ENCODE results near the gene UST.

The UST gene

DNA sequence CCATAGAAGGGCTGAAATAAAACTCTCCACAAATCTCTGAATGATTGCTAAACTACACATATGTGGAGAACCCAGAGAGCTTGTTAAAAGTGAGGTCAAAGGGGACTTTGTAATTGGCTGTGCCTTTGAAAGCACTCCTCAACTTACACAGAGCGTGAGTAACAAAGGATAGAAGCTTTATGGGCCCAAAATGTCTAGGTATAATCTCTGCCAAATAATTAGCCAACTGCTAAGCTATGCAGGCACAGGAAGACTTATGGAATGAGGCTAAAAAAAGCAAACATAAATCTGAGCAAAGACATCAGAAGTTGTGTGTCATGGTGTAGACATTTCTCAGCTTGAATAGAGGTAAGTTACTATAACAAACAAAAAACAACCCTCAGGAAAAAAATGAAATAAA is 23.3 kb upstream of the UST start:
- no peaks in the 10 kb centered on the region for H3K79me2 ChIP-seq (ENCODE audit: insufficient read depth, low read depth)
- no peaks in the 10 kb centered on the region for H3K27me3 ChIP-seq (ENCODE audit: insufficient read depth, low read depth)
- TF ChIP-seq, protein P1, sequence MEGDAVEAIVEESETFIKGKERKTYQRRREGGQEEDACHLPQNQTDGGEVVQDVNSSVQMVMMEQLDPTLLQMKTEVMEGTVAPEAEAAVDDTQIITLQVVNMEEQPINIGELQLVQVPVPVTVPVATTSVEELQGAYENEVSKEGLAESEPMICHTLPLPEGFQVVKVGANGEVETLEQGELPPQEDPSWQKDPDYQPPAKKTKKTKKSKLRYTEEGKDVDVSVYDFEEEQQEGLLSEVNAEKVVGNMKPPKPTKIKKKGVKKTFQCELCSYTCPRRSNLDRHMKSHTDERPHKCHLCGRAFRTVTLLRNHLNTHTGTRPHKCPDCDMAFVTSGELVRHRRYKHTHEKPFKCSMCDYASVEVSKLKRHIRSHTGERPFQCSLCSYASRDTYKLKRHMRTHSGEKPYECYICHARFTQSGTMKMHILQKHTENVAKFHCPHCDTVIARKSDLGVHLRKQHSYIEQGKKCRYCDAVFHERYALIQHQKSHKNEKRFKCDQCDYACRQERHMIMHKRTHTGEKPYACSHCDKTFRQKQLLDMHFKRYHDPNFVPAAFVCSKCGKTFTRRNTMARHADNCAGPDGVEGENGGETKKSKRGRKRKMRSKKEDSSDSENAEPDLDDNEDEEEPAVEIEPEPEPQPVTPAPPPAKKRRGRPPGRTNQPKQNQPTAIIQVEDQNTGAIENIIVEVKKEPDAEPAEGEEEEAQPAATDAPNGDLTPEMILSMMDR (conservative IDR thresholded peaks at IDR 0.05; ENCODE audit: low read depth, low read length): no peak
- no peak overlapping the region for H2AFZ ChIP-seq (ENCODE audit: low read depth)
- no peak overlapping the region for H3K27ac ChIP-seq
- no peaks in the 10 kb centered on the region for H3K36me3 ChIP-seq (ENCODE audit: insufficient read depth)
- no peak overlapping the region for H3K9ac ChIP-seq
- H4K20me1 ChIP-seq (ENCODE audit: insufficient read depth): no peaks in the 10 kb centered on the region
- H3K4me1 ChIP-seq (ENCODE audit: low read depth, poor library complexity, severe bottlenecking): no peaks in the 10 kb centered on the region
- no peak overlapping the region for H3K4me2 ChIP-seq
- no peak overlapping the region for H3K4me3 ChIP-seq (IDR thresholded peaks at IDR 0.05; ENCODE audit: insufficient read depth, low read depth, low read length)

DNA sequence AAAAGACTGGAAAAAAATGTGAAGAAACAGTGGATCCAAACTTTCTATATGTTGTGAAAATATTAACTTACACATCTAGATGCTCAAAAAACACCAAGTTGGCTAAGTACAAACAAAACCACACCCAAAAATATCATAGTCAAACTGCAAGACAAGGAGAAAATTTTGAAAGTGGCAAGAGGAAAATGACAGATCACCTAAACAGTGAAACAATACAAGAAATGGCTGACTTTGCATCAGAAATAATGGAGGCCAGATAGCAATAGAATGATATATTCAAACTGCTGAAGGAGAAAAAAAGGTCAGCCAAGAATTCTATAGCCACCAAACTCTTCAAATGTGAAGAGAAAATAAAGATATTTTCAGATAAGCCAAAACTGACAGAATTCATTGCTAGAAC is 22.4 kb upstream of the UST start:
- H3K27ac ChIP-seq: no peak overlapping the region
- no peaks in the 10 kb centered on the region for H3K36me3 ChIP-seq (ENCODE audit: insufficient read depth)
- H2AFZ ChIP-seq (ENCODE audit: low read depth): no peak overlapping the region
- H3K4me2 ChIP-seq: no peak overlapping the region
- no peaks in the 10 kb centered on the region for H4K20me1 ChIP-seq (ENCODE audit: insufficient read depth)
- no peak overlapping the region for H3K9ac ChIP-seq
- no peaks in the 10 kb centered on the region for H3K27me3 ChIP-seq (ENCODE audit: insufficient read depth, low read depth)
- H3K4me1 ChIP-seq (ENCODE audit: low read depth, poor library complexity, severe bottlenecking): no peaks in the 10 kb centered on the region
- H3K4me3 ChIP-seq (IDR thresholded peaks at IDR 0.05; ENCODE audit: insufficient read depth, low read depth, low read length): no peak overlapping the region
- TF ChIP-seq, protein P1 (conservative IDR thresholded peaks at IDR 0.05; ENCODE audit: low read depth, low read length): no peak
- no peaks in the 10 kb centered on the region for H3K79me2 ChIP-seq (ENCODE audit: insufficient read depth, low read depth)

DNA sequence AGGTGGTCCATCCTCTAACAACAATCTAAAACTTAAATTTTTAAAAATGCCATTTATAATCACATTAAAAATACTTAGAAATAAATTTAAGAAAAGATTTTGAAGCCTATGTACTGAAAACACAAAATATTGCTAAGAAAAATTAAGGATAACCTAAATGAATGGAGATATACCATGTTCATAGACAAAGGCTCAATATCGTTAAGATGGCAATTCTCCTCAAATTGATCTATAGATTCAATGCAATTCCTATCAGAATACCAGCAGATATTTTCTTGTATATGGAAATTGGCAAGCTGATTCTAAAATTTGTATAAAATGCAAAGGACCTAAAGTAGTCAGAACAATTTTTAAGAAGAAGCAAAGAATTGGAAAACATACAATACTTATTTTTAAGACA is 19.7 kb upstream of the UST start:
- no peaks in the 10 kb centered on the region for H3K27me3 ChIP-seq (ENCODE audit: insufficient read depth, low read depth)
- H3K4me1 ChIP-seq (ENCODE audit: low read depth, poor library complexity, severe bottlenecking): no peaks in the 10 kb centered on the region
- H4K20me1 ChIP-seq (ENCODE audit: insufficient read depth): no peaks in the 10 kb centered on the region
- TF ChIP-seq, protein P1 (conservative IDR thresholded peaks at IDR 0.05; ENCODE audit: low read depth, low read length): no peak
- no peak overlapping the region for H3K4me3 ChIP-seq (IDR thresholded peaks at IDR 0.05; ENCODE audit: insufficient read depth, low read depth, low read length)
- no peak overlapping the region for H3K4me2 ChIP-seq
- no peak overlapping the region for H3K9ac ChIP-seq
- no peaks in the 10 kb centered on the region for H3K36me3 ChIP-seq (ENCODE audit: insufficient read depth)
- H2AFZ ChIP-seq (ENCODE audit: low read depth): no peak overlapping the region
- H3K79me2 ChIP-seq (ENCODE audit: insufficient read depth, low read depth): no peaks in the 10 kb centered on the region
- no peak overlapping the region for H3K27ac ChIP-seq

DNA sequence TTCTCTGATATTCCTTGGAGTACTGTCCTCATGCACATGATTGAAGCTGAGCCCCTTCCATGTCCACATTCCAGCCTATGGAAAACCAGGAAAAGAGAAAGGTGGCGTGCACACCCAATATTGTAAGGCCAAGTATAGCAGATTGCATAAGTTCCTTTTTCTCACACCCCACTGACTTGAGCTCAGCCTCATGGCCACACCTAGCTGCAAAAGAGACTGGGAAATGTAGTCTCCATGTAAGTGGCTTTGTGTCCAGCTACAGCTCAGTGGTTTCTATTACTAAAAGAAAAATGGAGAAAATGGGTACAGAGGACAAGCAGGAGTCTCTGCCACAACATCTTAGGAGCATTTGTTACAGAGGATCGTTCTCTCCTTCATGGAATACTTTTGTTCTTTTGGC is 10.8 kb upstream of the UST start:
- Histone ChIP-seq H3K9ac (no peak overlapping the region), H4K20me1 (ENCODE audit: insufficient read depth) (no peaks in the 10 kb centered on the region), H3K79me2 (ENCODE audit: insufficient read depth, low read depth) (no peaks in the 10 kb centered on the region), H3K4me1 (ENCODE audit: low read depth, poor library complexity, severe bottlenecking) (no peaks in the 10 kb centered on the region), H3K4me2 (no peak overlapping the region), H3K36me3 (ENCODE audit: insufficient read depth) (no peaks in the 10 kb centered on the region), H3K4me3 (IDR thresholded peaks at IDR 0.05; ENCODE audit: insufficient read depth, low read depth, low read length) (no peak overlapping the region), H3K27me3 (ENCODE audit: insufficient read depth, low read depth) (no peaks in the 10 kb centered on the region), H3K27ac (no peak overlapping the region), H2AFZ (ENCODE audit: low read depth) (no peak overlapping the region)
- TF ChIP-seq, protein P1 (conservative IDR thresholded peaks at IDR 0.05; ENCODE audit: low read depth, low read length): no peak

Data from KMS-11 (cell line).